HFF-Myc (cell line): ENCODE data around the gene PCGF1.

Experiments
- DNase-seq: peaks from one replicate; pipeline ENCODE4 v3.0.0-alpha.2; 2011; ENCODE audit warnings: low read depth; ENCODE audit errors: extremely low read depth
- H3K4me3 ChIP-seq: replicated peaks from 2 replicates; pipeline ENCODE4 v1.5.1; 2011; ENCODE audit warnings: low read depth, mild to moderate bottlenecking, control low read depth, low read length
- TF ChIP-seq, protein P1 (sequence below): IDR thresholded peaks from 2 replicates; pipeline ENCODE4 v1.5.1; 2012; ENCODE audit warnings: mild to moderate bottlenecking, low read depth, low read length, control low read depth; ENCODE audit errors: missing control alignments

The PCGF1 gene

DNA sequence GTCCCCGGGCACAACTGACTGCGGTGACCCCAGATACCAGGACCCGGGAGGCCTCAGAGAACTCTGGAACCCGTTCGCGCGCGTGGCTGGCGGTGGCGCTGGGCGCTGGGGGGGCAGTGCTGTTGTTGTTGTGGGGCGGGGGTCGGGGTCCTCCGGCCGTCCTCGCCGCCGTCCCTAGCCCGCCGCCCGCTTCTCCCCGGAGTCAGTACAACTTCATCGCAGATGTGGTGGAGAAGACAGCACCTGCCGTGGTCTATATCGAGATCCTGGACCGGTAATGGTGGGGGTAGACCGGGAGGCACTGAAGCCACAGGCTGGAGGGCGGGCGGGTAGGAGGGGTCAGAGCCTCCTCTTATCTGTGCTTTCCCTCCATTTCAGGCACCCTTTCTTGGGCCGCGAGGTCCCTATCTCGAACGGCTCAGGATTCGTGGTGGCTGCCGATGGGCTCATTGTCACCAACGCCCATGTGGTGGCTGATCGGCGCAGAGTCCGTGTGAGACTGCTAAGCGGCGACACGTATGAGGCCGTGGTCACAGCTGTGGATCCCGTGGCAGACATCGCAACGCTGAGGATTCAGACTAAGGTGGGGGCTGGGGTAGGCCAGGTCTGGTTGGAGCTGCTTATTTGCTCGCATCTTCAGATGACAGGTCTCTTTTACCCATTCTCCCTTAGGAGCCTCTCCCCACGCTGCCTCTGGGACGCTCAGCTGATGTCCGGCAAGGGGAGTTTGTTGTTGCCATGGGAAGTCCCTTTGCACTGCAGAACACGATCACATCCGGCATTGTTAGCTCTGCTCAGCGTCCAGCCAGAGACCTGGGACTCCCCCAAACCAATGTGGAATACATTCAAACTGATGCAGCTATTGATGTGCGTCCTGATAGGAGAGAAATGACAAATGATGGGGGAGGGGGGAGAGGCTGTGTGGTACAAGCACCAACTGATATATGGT lies 23.0 kb upstream of the PCGF1 start:
- no peak for DNase-seq
- peak overlapping the region; percentile 87 for H3K4me3 ChIP-seq
- TF ChIP-seq, protein P1, sequence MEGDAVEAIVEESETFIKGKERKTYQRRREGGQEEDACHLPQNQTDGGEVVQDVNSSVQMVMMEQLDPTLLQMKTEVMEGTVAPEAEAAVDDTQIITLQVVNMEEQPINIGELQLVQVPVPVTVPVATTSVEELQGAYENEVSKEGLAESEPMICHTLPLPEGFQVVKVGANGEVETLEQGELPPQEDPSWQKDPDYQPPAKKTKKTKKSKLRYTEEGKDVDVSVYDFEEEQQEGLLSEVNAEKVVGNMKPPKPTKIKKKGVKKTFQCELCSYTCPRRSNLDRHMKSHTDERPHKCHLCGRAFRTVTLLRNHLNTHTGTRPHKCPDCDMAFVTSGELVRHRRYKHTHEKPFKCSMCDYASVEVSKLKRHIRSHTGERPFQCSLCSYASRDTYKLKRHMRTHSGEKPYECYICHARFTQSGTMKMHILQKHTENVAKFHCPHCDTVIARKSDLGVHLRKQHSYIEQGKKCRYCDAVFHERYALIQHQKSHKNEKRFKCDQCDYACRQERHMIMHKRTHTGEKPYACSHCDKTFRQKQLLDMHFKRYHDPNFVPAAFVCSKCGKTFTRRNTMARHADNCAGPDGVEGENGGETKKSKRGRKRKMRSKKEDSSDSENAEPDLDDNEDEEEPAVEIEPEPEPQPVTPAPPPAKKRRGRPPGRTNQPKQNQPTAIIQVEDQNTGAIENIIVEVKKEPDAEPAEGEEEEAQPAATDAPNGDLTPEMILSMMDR, result no peak

- TF ChIP-seq, protein P1, result no peak
- peak; percentile 98 for DNase-seq
- peak within 1 kb of the TSS; percentile 87 for H3K4me3 ChIP-seq
Measured at GRCh38 chr2:74529357-74530238, 22.1 kb upstream of the PCGF1 start, which contains the start of the genes AUP1 and HTRA2. Gene AUP1 (minus strand): TSS chr2:74529706. CDS start chr2:74529629, 77 bp downstream. Gene HTRA2 (plus strand): TSS chr2:74529933. CDS start chr2:74530007, 74 bp downstream.

GRCh38 chr2:74528600-74529356 lies 21.3 kb upstream of the PCGF1 start:
- no peak for DNase-seq
- H3K4me3 ChIP-seq, result peak overlapping the region; percentile 87
- TF ChIP-seq, protein P1, result no peak

DNA sequence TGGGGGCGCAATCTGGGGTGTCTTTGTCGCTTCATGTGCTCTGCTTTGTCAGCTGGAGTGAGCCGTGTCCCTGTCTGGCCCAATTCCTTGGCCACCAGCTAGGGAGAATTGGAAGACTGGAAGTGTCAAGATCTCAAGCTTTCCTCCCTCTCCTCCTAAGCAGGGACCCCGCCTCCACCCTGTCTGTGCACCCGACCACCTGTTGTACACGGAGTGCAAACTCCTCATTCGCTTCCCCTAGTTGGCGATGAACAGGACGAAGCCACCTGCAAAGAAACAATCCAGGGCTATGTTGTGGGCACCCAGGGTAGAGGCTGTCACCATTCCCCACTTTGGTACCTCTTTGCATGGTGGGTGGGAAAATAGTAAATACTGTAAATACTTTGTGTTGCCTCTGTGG lies 20.2 kb upstream of the PCGF1 start:
- TF ChIP-seq, protein P1, result no peak
- DNase-seq, result no peak
- peak overlapping the region; percentile 87 for H3K4me3 ChIP-seq

DNA sequence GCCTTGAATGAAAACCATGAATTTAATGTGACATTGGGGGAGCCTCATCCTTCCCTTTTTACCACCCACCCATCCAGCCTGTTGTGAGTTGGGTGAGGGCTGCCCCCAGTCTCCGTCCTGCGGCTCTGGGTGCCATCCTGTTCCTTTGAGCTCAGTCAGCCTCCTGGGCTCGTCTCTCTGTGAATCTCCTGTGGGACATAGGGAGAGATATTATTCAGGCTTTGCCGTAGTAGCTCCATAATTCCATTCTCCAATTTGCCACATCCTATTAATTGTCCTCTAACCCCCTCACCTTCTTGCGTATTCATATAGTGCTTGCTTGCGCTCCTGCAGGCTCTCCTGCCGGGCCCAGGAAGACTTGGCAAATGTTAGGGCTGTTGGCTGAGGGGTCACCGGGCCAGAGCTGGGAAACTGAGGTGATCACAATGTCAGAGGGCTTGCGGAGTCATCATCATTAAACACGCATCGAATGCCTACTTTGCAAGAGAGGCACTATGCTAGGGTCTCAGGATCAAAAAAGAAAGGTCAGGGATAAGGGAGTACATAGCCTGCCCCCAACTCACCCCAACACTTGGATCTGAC lies 19.2 kb upstream of the PCGF1 start:
- H3K4me3 ChIP-seq, result no peak overlapping the region
- DNase-seq, result no peak
- TF ChIP-seq, protein P1, result no peak
